PC-3 (cell line): ENCODE data around the gene SERPINE2. TPM values are rescaled to one million over a fixed set of nuclear protein-coding genes. Genes with fewer than 3 reads are reported as not detected.

Source experiments
- ATAC-seq: fragments of 200-7000 bp; cut with Tn5 transposase; 2 replicates; pipeline ENCODE4 v1.9.1; 2020; ENCODE audit warnings: mild to moderate bottlenecking, moderate library complexity
- BruUV-seq: library from RNA; stranded (reverse); fragments of 400-500 nt; replicated peaks from 2 replicates; lab custom pipeline; 2021; lab: Mats Ljungman, UMichigan
- CTCF ChIA-PET: fragments of 300-600 bp; sonication (Branson Sonifier 250); formaldehyde crosslinking; loops from one replicate; lab custom pipeline; 2022; ENCODE audit warnings: antibody characterized with exemption; lab: Charles Lee
- POLR2A ChIA-PET: fragments of 300-600 bp; sonication (Branson Sonifier 250); formaldehyde crosslinking; loops from one replicate; lab custom pipeline; 2022; ENCODE audit warnings: antibody characterized with exemption; ENCODE audit not compliant: unreplicated experiment; lab: Charles Lee
- DNase-seq: peaks from one replicate; pipeline ENCODE4 v3.0.0-alpha.2; 2015
- H2AFZ ChIP-seq: fragments of 300-600 bp; sonication (generic); 2 replicates; pipeline ENCODE4 v1.6.0; 2016; ENCODE audit warnings: antibody characterized with exemption, low read length
- H3F3A ChIP-seq: fragments of 300-600 bp; sonication (generic); one replicate; pipeline ENCODE4 v1.6.0; 2017; ENCODE audit warnings: antibody characterized with exemption, low read length, control low read depth, mild to moderate bottlenecking; ENCODE audit not compliant: unreplicated experiment
- H3K27ac ChIP-seq: fragments of 300-600 bp; sonication (generic); 2 replicates; pipeline ENCODE4 v1.5.1; 2016; ENCODE audit warnings: mild to moderate bottlenecking, low read length
- H3K27me3 ChIP-seq: fragments of 300-600 bp; sonication (generic); 2 replicates; pipeline ENCODE4 v1.6.1; 2016; ENCODE audit warnings: low read length, mixed read lengths
- H3K36me3 ChIP-seq: fragments of 300-600 bp; sonication (generic); 2 replicates; pipeline ENCODE4 v1.6.1; 2016; ENCODE audit warnings: low read depth, mixed run types, low read length, mixed read lengths
- H3K4me1 ChIP-seq: fragments of 300-600 bp; sonication (generic); 2 replicates; pipeline ENCODE4 v1.5.1; 2016; ENCODE audit warnings: low read length; ENCODE audit not compliant: insufficient read depth
- H3K4me2 ChIP-seq: fragments of 300-600 bp; sonication (generic); 2 replicates; pipeline ENCODE4 v1.6.0; 2016; ENCODE audit warnings: low read length
- H3K4me3 ChIP-seq: fragments of 300-600 bp; sonication (generic); 2 replicates; pipeline ENCODE4 v1.5.1; 2016; ENCODE audit warnings: mild to moderate bottlenecking, low read length, mixed read lengths
- H3K79me2 ChIP-seq: fragments of 300-600 bp; sonication (generic); 2 replicates; pipeline ENCODE4 v1.6.1; 2017; ENCODE audit warnings: low read length, mixed read lengths
- H3K9ac ChIP-seq: fragments of 300-600 bp; sonication (generic); 2 replicates; pipeline ENCODE4 v1.6.0; 2016; ENCODE audit warnings: mild to moderate bottlenecking, low read length
- H3K9me2 ChIP-seq: fragments of 300-600 bp; sonication (generic); replicated peaks from 2 replicates; pipeline ENCODE4 v1.6.1; 2016; ENCODE audit warnings: mixed run types, low read length, mixed read lengths
- H3K9me3 ChIP-seq: fragments of 300-600 bp; sonication (generic); 2 replicates; pipeline ENCODE4 v1.6.1; 2016; ENCODE audit warnings: low read length, mixed read lengths
- H4K20me1 ChIP-seq: fragments of 300-600 bp; sonication (generic); 2 replicates; pipeline ENCODE4 v1.6.1; 2016; ENCODE audit warnings: low read length, mixed read lengths
- CTCF ChIP-seq: fragments of 300-600 bp; sonication (generic); conservative IDR thresholded peaks from 2 replicates; pipeline ENCODE4 v1.5.1; 2017; ENCODE audit warnings: antibody characterized with exemption, low read depth, mild to moderate bottlenecking, low read length
- EZH2 ChIP-seq: fragments of 300-600 bp; sonication (generic); IDR thresholded peaks from one replicate; pipeline ENCODE4 v1.6.1; 2017; ENCODE audit warnings: antibody characterized with exemption, mild to moderate bottlenecking, low read length; ENCODE audit not compliant: unreplicated experiment
- EZH2phosphoT487 ChIP-seq: fragments of 300-600 bp; sonication (generic); IDR thresholded peaks from 2 replicates; pipeline ENCODE4 v1.6.1; 2018; ENCODE audit warnings: mild to moderate bottlenecking, antibody characterized with exemption, low read length, borderline replicate concordance
- intact Hi-C: fragments of 100-400 bp; cut with micrococcal nuclease; formaldehyde crosslinking; loops from 2 replicates; pipeline ENCODE4 v1.9.0; 2023
- total RNA-seq: library from RNA; depleted of rRNA; stranded (reverse); fragments of >200 nt; gene quantifications from 2 replicates; pipeline ENCODE4 v1.2.3, GENCODE V29; 2014

Gene SERPINE2
- total RNA-seq, 1 experiment from 2014 or later = 17.1 TPM

- TF ChIP-seq CTCF = no peak
- TF ChIP-seq EZH2 = no peak
- TF ChIP-seq EZH2phosphoT487 = no peak
- no peaks in the 10 kb centered on the region; the same call in 1 of the 2 replicates for H3K36me3 ChIP-seq
- CTCF ChIA-PET = no interaction called here
These were observed 39.2 kb downstream of the SERPINE2 start for GRCh38 chr2:223999862-224000261.

GRCh38 chr2:223998948-223999347 lies 40.1 kb downstream of the SERPINE2 start:
- Histone ChIP-seq H3K79me2 (no peaks in the 10 kb centered on the region), H3K9ac (no peak overlapping the region), H3K4me2 (no peak overlapping the region), H3K4me3 (no peak overlapping the region), H3K36me3 (no peaks in the 10 kb centered on the region; the same call in 1 of the 2 replicates), H3K27ac (no peak overlapping the region), H3K4me1 (0 out of 2 replicates have a peak, but pooled peaks cover 3% of the 10 kb centered on the region), H3K9me3 (no peaks in the 10 kb centered on the region), H3K27me3 (no peaks in the 10 kb centered on the region), H2AFZ (no peak overlapping the region), H3F3A (no peaks in the 10 kb centered on the region), H3K9me2 (no peaks in the 10 kb centered on the region), H4K20me1 (no peaks in the 10 kb centered on the region)
- ChIA-PET POLR2A (no interaction called here), CTCF (no interaction called here)
- ATAC-seq (no peak), DNase-seq (no peak)
- intact Hi-C loops = no loop called here
- BruUV-seq = no TSS peak
- TF ChIP-seq EZH2 = no peak

More at GRCh38 chr2:223999862-224000261, 39.2 kb downstream of the SERPINE2 start:
- Histone ChIP-seq H3K9me3 (no peaks in the 10 kb centered on the region), H3K4me2 (no peak overlapping the region), H3K27ac (no peak overlapping the region), H3K9ac (no peak overlapping the region), H4K20me1 (no peaks in the 10 kb centered on the region), H3K79me2 (no peaks in the 10 kb centered on the region), H3K9me2 (no peaks in the 10 kb centered on the region), H3K27me3 (no peaks in the 10 kb centered on the region), H2AFZ (no peak overlapping the region), H3K4me3 (no peak overlapping the region), H3F3A (no peaks in the 10 kb centered on the region), H3K4me1 (0 out of 2 replicates have a peak, but pooled peaks cover 3% of the 10 kb centered on the region)
- intact Hi-C loops = no loop called here
- POLR2A ChIA-PET = no interaction called here
- ATAC-seq (no peak), DNase-seq (no peak)
- BruUV-seq = no TSS peak

- DNase-seq (no peak), ATAC-seq (no peak)
- no peaks in the 10 kb centered on the region for H3F3A ChIP-seq
- no peak overlapping the region for H3K27ac ChIP-seq
- BruUV-seq = no TSS peak
- no peaks in the 10 kb centered on the region; the same call in 1 of the 2 replicates for H3K36me3 ChIP-seq
- no peaks in the 10 kb centered on the region for H3K9me3 ChIP-seq
- CTCF ChIA-PET = no interaction called here
- intact Hi-C loops = no loop called here
- H2AFZ ChIP-seq = no peak overlapping the region
- H3K9me2 ChIP-seq = no peaks in the 10 kb centered on the region
- H3K9ac ChIP-seq = no peak overlapping the region
- no peak for TF ChIP-seq CTCF
- no peak for TF ChIP-seq EZH2phosphoT487
- TF ChIP-seq EZH2 = no peak
- H3K27me3 ChIP-seq = no peaks in the 10 kb centered on the region
- H4K20me1 ChIP-seq = no peaks in the 10 kb centered on the region
- POLR2A ChIA-PET = no interaction called here
- 0 out of 2 replicates have a peak, but pooled peaks cover 3% of the 10 kb centered on the region for H3K4me1 ChIP-seq
- H3K4me2 ChIP-seq = no peak overlapping the region
- no peaks in the 10 kb centered on the region for H3K79me2 ChIP-seq
- no peak overlapping the region for H3K4me3 ChIP-seq
These were observed 41.1 kb downstream of the SERPINE2 start for GRCh38 chr2:223997938-223998337.
